CD4-positive, alpha-beta T cell treated with Interleukin-4 for 4 hours (primary cell): Measurements from ENCODE around the gene AUNIP.

ENCODE experiments used
- DNase-seq: peaks from one replicate; pipeline ENCODE4 v3.0.0-alpha.2; 2020

Gene AUNIP

DNA sequence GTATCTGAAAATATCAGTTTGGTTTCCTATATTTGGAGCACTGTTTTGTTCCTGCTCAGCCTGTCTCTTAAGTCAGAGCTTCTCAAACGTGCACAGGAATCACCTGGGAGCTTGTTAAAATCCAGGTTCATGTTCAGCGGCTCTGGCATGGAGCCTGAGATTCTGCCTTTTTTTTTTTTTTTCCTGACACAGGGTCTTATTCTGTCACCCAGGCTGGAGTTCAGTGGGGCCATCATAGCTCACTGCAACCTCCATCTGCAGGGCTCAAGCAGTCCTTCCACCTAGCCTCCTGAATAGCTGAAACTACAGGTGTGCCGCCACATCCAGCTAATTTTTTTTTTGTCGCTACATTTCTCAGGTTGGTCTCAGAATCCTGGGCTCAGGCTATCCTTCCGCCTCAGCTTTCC is 71.5 kb downstream of the AUNIP start:
- DNase-seq = no peak

DNA sequence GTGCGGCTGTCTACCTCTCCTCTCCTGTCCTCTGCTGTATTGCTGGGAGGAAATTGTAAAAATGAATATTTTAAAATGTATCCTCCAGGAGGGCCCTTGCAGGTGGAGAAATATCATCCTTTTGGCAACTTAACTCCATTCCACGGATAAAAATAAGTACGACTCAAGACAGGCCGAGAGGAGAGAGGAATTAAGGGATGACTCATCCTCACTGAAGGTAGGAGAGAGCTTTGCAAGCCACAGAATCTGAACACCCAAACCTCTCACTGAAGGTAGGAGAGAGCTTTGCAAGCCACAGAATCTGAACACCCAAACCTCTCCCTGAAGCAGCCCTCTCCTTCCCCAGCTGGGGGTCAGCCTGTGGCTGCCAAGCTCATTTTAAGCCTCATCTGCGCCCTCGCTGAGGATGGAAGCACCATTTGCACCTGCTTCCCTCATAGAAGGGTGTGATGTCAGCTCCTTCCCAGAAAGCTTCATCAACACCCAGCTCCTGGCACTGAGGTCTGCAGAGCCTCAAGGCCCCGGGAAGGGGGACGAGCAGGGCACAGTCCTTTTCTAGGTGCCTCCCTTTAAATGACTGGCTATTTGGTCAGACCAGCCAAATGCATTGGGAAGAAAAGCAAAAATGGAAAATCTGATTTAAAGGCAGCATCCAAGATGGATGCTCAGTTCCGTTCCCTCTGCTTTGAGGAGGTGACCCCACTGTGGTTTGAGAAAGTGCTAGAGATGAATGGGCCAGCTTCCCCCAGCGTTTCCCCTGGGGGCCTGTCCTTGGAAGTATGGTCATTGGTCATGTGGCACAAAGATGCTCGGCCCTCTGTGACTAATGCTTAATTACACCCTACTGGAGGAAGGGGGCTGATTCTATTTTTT is 72.1 kb downstream of the AUNIP start:
- no peak for DNase-seq

GRCh38 chr1:25785333-25786067 is 73.8 kb downstream of the AUNIP start:
- DNase-seq = no peak

DNA sequence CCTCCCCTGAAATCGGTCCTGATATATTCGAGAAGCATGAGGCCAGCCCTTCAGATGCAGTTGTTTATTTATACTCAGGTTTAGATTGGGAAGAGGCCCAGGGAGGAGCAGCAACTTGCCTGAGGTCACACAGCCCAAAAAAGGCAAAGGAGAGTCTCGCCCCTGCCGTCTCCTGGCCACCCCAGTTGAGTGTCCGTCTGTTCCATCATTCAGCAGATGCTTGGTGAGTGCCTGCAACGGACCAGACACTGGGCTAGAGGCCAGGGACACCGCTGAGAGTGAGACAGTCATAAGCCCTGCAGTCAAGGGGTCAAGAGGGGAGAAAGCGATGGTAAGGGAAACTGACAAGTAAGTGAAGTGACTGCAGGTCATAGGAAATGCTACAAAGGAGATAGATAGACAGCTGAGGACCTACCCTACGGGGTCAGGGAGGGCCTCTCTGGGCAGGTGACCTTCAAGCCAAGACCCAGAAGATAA is 74.6 kb downstream of the AUNIP start:
- no peak for DNase-seq
